HEK293 (cell line): ENCODE data around the gene SMC4.
A peak's percentile ranks its signal among the peaks of the same experiment; 100 is the strongest.

ENCODE experiments used
- CTCF ChIA-PET: fragments of 350-600 bp; formaldehyde crosslinking; extraction: SDS; loops from one replicate; lab custom pipeline; 2021; ENCODE audit warnings: antibody characterized with exemption; lab: Yijun Ruan, JAX
- POLR2A ChIA-PET: fragments of 300-600 bp; formaldehyde crosslinking; extraction: SDS; loops from one replicate; lab custom pipeline; 2020; ENCODE audit warnings: antibody characterized with exemption, inconsistent platforms; lab: Yijun Ruan, JAX
- H3K27ac ChIP-seq: fragments of 200-500 bp; sonication (Bioruptor generic); 2 replicates; pipeline ENCODE4 v1.5.1; 2014; ENCODE audit warnings: low read depth, low read length, control low read depth, inconsistent platforms; ENCODE audit errors: extremely low read depth
- H3K36me3 ChIP-seq, 2 experiments: fragments of 200-500 bp in 1 of 2; sonication (Bioruptor generic) in 1 of 2; 1 replicate in 1 of 2; 2 replicates in 1 of 2; pipeline ENCODE4 v1.5.1; 2014 to 2017; ENCODE audit warnings: inconsistent platforms in 2 of 2, low read length in 2 of 2; ENCODE audit not compliant: control insufficient read depth in 2 of 2, insufficient read depth in 1 of 2
- H3K4me1 ChIP-seq: fragments of 200-500 bp; sonication (Bioruptor generic); 2 replicates; pipeline ENCODE4 v1.5.1; 2014; ENCODE audit warnings: mild to moderate bottlenecking, low read length, inconsistent platforms; ENCODE audit not compliant: control insufficient read depth, insufficient read depth
- H3K4me3 ChIP-seq: 2 replicates; pipeline ENCODE4 v1.5.1; 2011; ENCODE audit warnings: low read depth, mild to moderate bottlenecking, control low read depth, low read length, moderate library complexity
- H3K9me3 ChIP-seq: fragments of 200-500 bp; sonication (Bioruptor generic); 2 replicates; pipeline ENCODE4 v1.5.1; 2014; ENCODE audit warnings: low read depth, low read length, inconsistent platforms; ENCODE audit not compliant: control insufficient read depth, insufficient read depth
- IKZF3 ChIP-seq: fragments of 450-650 bp; IDR thresholded peaks from 2 replicates; pipeline ENCODE4 v1.5.0; 2018; ENCODE audit warnings: missing biosample characterization, mild to moderate bottlenecking, missing genetic modification characterization, moderate library complexity
- KLF9 ChIP-seq: fragments of 450-650 bp; formaldehyde crosslinking; IDR thresholded peaks from 2 replicates; pipeline ENCODE4 v1.5.1; 2016; ENCODE audit warnings: missing biosample characterization, missing genetic modification characterization, low read depth
- PRDM10 ChIP-seq: fragments of 450-650 bp; formaldehyde crosslinking; IDR thresholded peaks from 2 replicates; pipeline ENCODE4 v1.5.1; 2016; ENCODE audit warnings: missing biosample characterization, missing genetic modification characterization
- PRDM4 ChIP-seq: fragments of 450-650 bp; formaldehyde crosslinking; IDR thresholded peaks from 2 replicates; pipeline ENCODE4 v1.5.1; 2017; ENCODE audit warnings: missing biosample characterization, missing genetic modification characterization
- YY2 ChIP-seq: fragments of 450-650 bp; formaldehyde crosslinking; IDR thresholded peaks from 2 replicates; pipeline ENCODE4 v1.5.1; 2016; ENCODE audit warnings: missing biosample characterization, missing genetic modification characterization
- ZBTB48 ChIP-seq: fragments of 450-650 bp; formaldehyde crosslinking; IDR thresholded peaks from 2 replicates; pipeline ENCODE4 v1.5.1; 2016; ENCODE audit warnings: missing biosample characterization, missing genetic modification characterization
- ZFP69B ChIP-seq: fragments of 450-650 bp; formaldehyde crosslinking; IDR thresholded peaks from 2 replicates; pipeline ENCODE4 v1.5.1; 2016; ENCODE audit warnings: missing biosample characterization, missing genetic modification characterization
- ZNF121 ChIP-seq: fragments of 450-650 bp; formaldehyde crosslinking; IDR thresholded peaks from 2 replicates; pipeline ENCODE4 v1.5.1; 2016; ENCODE audit warnings: missing biosample characterization, missing genetic modification characterization
- ZNF184 ChIP-seq: fragments of 450-650 bp; IDR thresholded peaks from 2 replicates; pipeline ENCODE4 v1.5.1; 2018; ENCODE audit warnings: missing biosample characterization, mild to moderate bottlenecking, missing genetic modification characterization
- ZNF239 ChIP-seq: fragments of 450-650 bp; formaldehyde crosslinking; IDR thresholded peaks from 2 replicates; pipeline ENCODE4 v1.5.1; 2016; ENCODE audit warnings: missing biosample characterization, missing genetic modification characterization
- ZNF292 ChIP-seq: fragments of 450-650 bp; formaldehyde crosslinking; IDR thresholded peaks from 2 replicates; pipeline ENCODE4 v1.5.1; 2016; ENCODE audit warnings: low read depth, missing biosample characterization, missing genetic modification characterization, borderline replicate concordance
- ZNF341 ChIP-seq: fragments of 450-650 bp; formaldehyde crosslinking; IDR thresholded peaks from 2 replicates; pipeline ENCODE4; 2016; ENCODE audit warnings: low read depth, missing biosample characterization, missing genetic modification characterization
- ZNF37A ChIP-seq: fragments of 450-650 bp; IDR thresholded peaks from 2 replicates; pipeline ENCODE4 v1.5.1; 2018; ENCODE audit warnings: missing biosample characterization, missing genetic modification characterization
- ZNF426 ChIP-seq: fragments of 450-650 bp; formaldehyde crosslinking; IDR thresholded peaks from 2 replicates; pipeline ENCODE4 v1.5.1; 2017; ENCODE audit warnings: missing biosample characterization, missing genetic modification characterization, mild to moderate bottlenecking, inconsistent platforms, moderate library complexity
- ZNF473 ChIP-seq: fragments of 450-650 bp; formaldehyde crosslinking; IDR thresholded peaks from 2 replicates; pipeline ENCODE4 v1.5.1; 2017; ENCODE audit warnings: missing biosample characterization, missing genetic modification characterization
- ZNF530 ChIP-seq: fragments of 450-650 bp; formaldehyde crosslinking; IDR thresholded peaks from 2 replicates; pipeline ENCODE4 v1.5.1; 2016; ENCODE audit warnings: low read depth, missing biosample characterization, missing genetic modification characterization
- ZNF548 ChIP-seq: fragments of 450-650 bp; formaldehyde crosslinking; IDR thresholded peaks from 2 replicates; pipeline ENCODE4 v1.5.1; 2016; ENCODE audit warnings: missing biosample characterization, missing genetic modification characterization
- ZNF549 ChIP-seq: fragments of 450-650 bp; IDR thresholded peaks from 2 replicates; pipeline ENCODE4 v1.5.1; 2018; ENCODE audit warnings: missing biosample characterization, missing genetic modification characterization, mild to moderate bottlenecking, inconsistent platforms, moderate library complexity
- ZNF660 ChIP-seq: fragments of 450-650 bp; IDR thresholded peaks from 2 replicates; pipeline ENCODE4 v1.5.1; 2018; ENCODE audit warnings: missing biosample characterization, mild to moderate bottlenecking, missing genetic modification characterization
- ZNF701 ChIP-seq: fragments of 450-650 bp; formaldehyde crosslinking; IDR thresholded peaks from 2 replicates; pipeline ENCODE4 v1.5.1; 2016; ENCODE audit warnings: missing biosample characterization, missing genetic modification characterization
- ZNF837 ChIP-seq: fragments of 450-650 bp; formaldehyde crosslinking; IDR thresholded peaks from 2 replicates; pipeline ENCODE4 v1.5.1; 2016; ENCODE audit warnings: missing biosample characterization, missing genetic modification characterization
- ZSCAN4 ChIP-seq: fragments of 450-650 bp; formaldehyde crosslinking; IDR thresholded peaks from 2 replicates; pipeline ENCODE4 v1.5.1; 2017; ENCODE audit warnings: missing biosample characterization, missing genetic modification characterization

Gene SMC4

GRCh38 chr3:160395297-160395696 lies 4.2 kb upstream of the SMC4 start (continued):
- TF ChIP-seq PRDM4 (tag by site-specific recombination) (peak; percentile 92), ZFP69B (tag by site-specific recombination) (no peak), ZNF530 (tag by site-specific recombination) (no peak), ZNF426 (no peak), ZNF292 (no peak), ZNF473 (tag by site-specific recombination) (no peak), YY2 (tag by site-specific recombination) (no peak), ZNF184 (tag by site-specific recombination) (no peak), ZNF37A (tag by site-specific recombination) (no peak), ZNF239 (no peak), ZNF121 (no peak), ZNF660 (no peak), KLF9 (tag by site-specific recombination) (no peak), ZSCAN4 (tag by site-specific recombination) (no peak), ZNF549 (tag by site-specific recombination) (no peak), ZNF701 (tag by site-specific recombination) (no peak)
- TF ChIP-seq, all 188 proteins: peak for 5

- Histone ChIP-seq H3K27ac (no peak overlapping the region; the same call in 1 of the 2 replicates), H3K4me1 (no peaks in the 10 kb centered on the region), H3K9me3 (no peaks in the 10 kb centered on the region), H3K36me3 (peaks cover 0 to 25% of the 10 kb centered on the region in 2 experiments; a peak in 1 of 3 replicates), H3K4me3 (peak overlapping the region; percentile 72)
- POLR2A ChIA-PET: interaction anchor here (1.6 kb wide), 1 partner anchor 11 kb away, joined by 9 read pairs; no protein-coding TSS in a partner anchor
- CTCF ChIA-PET: no interaction called here
- TF ChIP-seq ZNF837 (tag by site-specific recombination) (no peak), ZNF341 (peak; percentile 66), ZBTB48 (peak; percentile 80; the same call in 1 of the 2 replicates), IKZF3 (peak; percentile 46; the same call in 1 of the 2 replicates), ZNF548 (tag by site-specific recombination) (no peak), PRDM10 (tag by site-specific recombination) (peak; percentile 85; the same call in 1 of the 2 replicates)
Observed at GRCh38 chr3:160398820-160399124, 678 bp upstream of the SMC4 start.
